GM12874 (cell line): ENCODE results near the gene HIVEP2.

Experiments
- TF ChIP-seq, protein P1 (sequence below): IDR thresholded peaks from 2 replicates; pipeline ENCODE4 v1.5.1; 2011; ENCODE audit warnings: low read depth, mild to moderate bottlenecking, control low read depth, low read length, moderate library complexity; ENCODE audit not compliant: insufficient read depth

HIVEP2 gene

GRCh38 chr6:142787422-142787821, 157.6 kb downstream of the HIVEP2 start:
- TF ChIP-seq, protein P1, sequence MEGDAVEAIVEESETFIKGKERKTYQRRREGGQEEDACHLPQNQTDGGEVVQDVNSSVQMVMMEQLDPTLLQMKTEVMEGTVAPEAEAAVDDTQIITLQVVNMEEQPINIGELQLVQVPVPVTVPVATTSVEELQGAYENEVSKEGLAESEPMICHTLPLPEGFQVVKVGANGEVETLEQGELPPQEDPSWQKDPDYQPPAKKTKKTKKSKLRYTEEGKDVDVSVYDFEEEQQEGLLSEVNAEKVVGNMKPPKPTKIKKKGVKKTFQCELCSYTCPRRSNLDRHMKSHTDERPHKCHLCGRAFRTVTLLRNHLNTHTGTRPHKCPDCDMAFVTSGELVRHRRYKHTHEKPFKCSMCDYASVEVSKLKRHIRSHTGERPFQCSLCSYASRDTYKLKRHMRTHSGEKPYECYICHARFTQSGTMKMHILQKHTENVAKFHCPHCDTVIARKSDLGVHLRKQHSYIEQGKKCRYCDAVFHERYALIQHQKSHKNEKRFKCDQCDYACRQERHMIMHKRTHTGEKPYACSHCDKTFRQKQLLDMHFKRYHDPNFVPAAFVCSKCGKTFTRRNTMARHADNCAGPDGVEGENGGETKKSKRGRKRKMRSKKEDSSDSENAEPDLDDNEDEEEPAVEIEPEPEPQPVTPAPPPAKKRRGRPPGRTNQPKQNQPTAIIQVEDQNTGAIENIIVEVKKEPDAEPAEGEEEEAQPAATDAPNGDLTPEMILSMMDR = no peak

- TF ChIP-seq, protein P1 = no peak
These were observed 158.5 kb downstream of the HIVEP2 start for GRCh38 chr6:142786476-142786875.

DNA sequence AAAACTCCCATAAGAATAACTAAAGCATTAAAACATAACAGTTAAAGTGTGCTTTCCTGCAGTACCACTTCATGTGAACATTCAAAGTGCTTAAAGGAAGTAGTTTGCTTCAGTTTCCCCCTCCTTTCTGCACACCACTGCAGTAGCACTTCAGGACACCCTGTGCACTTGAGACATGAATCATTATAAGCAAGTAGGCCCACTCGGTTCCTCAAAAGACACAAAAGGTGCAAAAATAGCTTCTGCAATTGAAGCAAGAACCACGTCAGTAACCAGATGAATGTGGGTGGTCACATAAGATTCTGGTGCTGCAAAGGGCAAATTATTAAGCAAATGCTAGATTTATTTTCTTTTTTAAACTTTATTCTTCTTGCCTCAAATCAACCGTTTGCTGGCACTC, 160.6 kb downstream of the HIVEP2 start:
- TF ChIP-seq, protein P1 = no peak

DNA sequence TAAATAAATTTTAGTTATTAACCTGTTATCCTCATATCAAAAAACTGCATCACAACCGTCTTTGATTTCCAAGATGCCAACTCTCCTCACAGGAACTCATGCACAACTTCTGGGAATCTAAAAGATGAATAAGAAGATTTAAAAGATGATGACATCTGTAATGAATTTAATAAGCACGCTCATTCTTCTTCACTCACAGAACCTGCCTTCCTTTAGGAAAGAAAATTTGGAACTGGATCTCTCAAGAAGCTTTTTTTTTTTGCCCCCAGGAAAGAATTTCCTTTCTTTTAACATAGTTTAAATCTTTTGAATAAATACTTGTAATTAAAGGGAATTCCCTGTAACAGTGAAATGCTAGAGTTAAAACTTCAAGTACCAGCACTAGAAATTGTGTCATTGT, 161.5 kb downstream of the HIVEP2 start:
- TF ChIP-seq, protein P1 = no peak

DNA sequence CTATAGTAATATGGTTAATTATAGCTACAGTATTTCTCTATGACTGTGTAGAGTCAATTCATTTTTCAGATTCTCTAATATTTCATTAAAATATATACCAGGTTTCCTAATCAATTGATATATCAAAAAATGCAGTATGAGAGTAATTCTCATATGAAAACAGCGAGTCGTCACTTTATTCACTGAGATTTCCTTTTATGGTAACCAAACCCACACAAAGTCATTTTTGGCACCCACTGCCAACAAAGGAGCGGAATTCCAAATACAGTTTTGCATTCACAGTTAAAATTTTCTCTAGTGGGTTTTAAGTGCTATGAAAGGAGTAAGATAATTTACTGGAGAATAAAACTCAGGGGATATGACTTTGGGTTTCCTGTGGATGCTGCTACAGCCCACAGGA, 163.8 kb downstream of the HIVEP2 start:
- TF ChIP-seq, protein P1 = no peak

- TF ChIP-seq, protein P1 = no peak
These were observed 170.9 kb downstream of the HIVEP2 start for GRCh38 chr6:142773859-142774648.

DNA sequence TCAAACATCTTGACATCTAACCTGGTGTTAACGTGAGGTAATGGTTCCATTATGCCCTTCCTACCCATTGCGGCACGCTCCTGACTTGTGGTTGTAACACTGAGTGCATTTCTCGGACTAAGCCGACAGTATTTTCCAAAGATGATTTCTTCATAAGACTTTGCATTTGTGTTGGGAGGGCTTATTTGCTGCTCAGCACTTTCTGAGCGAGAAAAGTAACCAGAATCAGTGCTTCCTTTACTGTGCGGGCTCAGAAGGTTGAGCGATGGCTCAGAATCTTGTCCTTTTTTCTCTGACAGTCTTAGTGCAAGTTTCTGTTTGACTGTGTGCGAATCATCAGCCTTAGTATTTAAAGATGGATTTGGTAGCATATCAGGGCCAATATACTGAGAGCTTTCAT, 171.7 kb downstream of the HIVEP2 start:
- TF ChIP-seq, protein P1 = no peak
